Activated T-cell treated with anti-CD3 and anti-CD28 coated beads, Interleukin-2, amount 50 U/mL, for 1 hour (primary cell): ENCODE measurements around the gene HMGCR.

Source experiments
- DNase-seq: peaks from one replicate; pipeline ENCODE4 v3.0.0-alpha.2; 2020

The HMGCR gene

GRCh38 chr5:75387806-75388205 lies 50.8 kb downstream of the HMGCR start:
- DNase-seq, result no peak

GRCh38 chr5:75389430-75389829 lies 52.4 kb downstream of the HMGCR start:
- DNase-seq, result no peak

GRCh38 chr5:75395277-75395676 lies 58.3 kb downstream of the HMGCR start:
- DNase-seq, result no peak

GRCh38 chr5:75405296-75405695 lies 68.3 kb downstream of the HMGCR start:
- DNase-seq, result no peak
